PC-9 (cell line): ENCODE results near the gene CASQ1.

Experiments used
- CTCF ChIP-seq: fragments of 200-600 bp; sonication (generic); conservative IDR thresholded peaks from 2 replicates; pipeline ENCODE4 v1.6.1; 2017; ENCODE audit warnings: mixed run types, antibody characterized with exemption, mild to moderate bottlenecking, moderate library complexity
- EZH2 ChIP-seq: fragments of 200-600 bp; sonication (generic); IDR thresholded peaks from 2 replicates; pipeline ENCODE4 v1.8.0; 2017; ENCODE audit warnings: antibody characterized with exemption, low read depth

GRCh38 chr1:160154790-160155189, 35.6 kb upstream of the CASQ1 start:
- TF ChIP-seq CTCF (no peak), EZH2 (no peak)
